K562 treated with DMSO at 1 percent for 24 hours (cell line): Measurements from ENCODE around the gene XCL1. TPM values are rescaled to one million over a fixed set of nuclear protein-coding genes. Genes with fewer than 3 reads are reported as not detected.

ENCODE experiments used
- total RNA-seq: library from RNA; unstranded; fragments of 300-600 nt; gene quantifications from 2 replicates; pipeline ENCODE4 v1.2.3, GENCODE V29; 2022; ENCODE audit warnings: low read depth; ENCODE audit not compliant: insufficient read depth

Gene XCL1, protein sequence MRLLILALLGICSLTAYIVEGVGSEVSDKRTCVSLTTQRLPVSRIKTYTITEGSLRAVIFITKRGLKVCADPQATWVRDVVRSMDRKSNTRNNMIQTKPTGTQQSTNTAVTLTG
- total RNA-seq, result 0.36 TPM in 1 of 2 replicates, not detected in the other

DNA sequence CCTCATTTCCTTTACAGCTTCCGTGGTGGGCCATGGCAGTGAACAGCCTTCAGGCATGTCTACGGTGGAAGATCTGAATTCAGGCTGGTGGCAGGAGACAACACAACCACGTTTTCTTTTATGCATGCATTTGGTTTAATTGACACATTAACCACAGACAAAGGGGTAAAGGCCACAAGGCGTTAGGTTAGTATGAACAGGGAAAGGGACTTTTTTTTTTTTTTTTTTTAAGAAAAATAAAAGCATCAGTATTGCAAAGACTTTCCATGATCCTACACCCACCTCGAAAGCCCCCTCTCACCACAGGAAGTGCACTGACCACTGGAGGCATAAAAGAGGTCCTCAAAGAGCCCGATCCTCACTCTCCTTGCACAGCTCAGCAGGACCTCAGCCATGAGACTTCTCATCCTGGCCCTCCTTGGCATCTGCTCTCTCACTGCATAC lies at the start of gene XCL1:
Gene XCL1 (plus strand): TSS at position 361 of the 444 bp plus-strand sequence. CDS start 33 bp downstream, at position 394.

DNA sequence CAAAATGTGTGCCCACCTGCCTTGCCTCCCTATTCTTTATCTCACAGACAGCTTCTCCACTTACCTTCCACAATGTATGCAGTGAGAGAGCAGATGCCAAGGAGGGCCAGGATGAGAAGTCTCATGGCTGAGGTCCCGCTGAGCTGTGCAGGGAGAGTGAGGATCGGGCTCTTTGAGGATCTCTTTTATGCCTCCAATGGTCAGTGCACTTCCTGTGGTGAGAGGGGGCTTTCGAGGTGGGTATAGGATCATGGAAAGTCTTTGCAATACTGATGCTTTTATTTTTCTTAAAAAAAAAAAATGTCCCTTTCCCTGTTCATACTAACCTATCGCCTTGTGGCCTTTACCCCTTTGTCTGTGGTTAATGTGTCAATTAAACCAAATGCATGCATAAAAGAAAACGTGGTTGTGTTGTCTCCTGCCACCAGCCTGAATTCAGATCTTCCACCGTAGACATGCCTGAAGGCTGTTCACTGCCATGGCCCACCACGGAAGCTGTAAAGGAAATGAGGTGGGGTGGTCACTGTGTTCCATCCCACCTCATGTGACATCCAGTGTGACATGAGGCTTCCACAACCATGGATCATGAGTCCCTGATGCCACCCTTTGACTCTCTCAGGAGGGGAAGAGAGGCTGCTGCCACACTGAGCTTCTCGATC lies 32.4 kb upstream of the XCL1 start, which contains the start of gene XCL2:
Gene XCL2 (minus strand): TSS at position 158 of the 659 bp plus-strand sequence. CDS start 33 bp downstream, at position 125.

Other genes with a start within 250 kb of the XCL1 start
- not detected in 2 replicates for gene XCL2, start 32.6 kb upstream of the XCL1 start, total RNA-seq
- not detected in 2 replicates for gene DPT, start 152.6 kb downstream of the XCL1 start, total RNA-seq